HL-60/S4 (cell line): ENCODE results near the gene GPD1L.

ENCODE experiments used
- in situ Hi-C: fragments of 300-500 bp; cut with MboI; formaldehyde crosslinking; loops from 2 replicates; pipeline ENCODE4 v1.14.3; 2022; ENCODE audit warnings: low sequenced_read_pairs

The GPD1L gene

DNA sequence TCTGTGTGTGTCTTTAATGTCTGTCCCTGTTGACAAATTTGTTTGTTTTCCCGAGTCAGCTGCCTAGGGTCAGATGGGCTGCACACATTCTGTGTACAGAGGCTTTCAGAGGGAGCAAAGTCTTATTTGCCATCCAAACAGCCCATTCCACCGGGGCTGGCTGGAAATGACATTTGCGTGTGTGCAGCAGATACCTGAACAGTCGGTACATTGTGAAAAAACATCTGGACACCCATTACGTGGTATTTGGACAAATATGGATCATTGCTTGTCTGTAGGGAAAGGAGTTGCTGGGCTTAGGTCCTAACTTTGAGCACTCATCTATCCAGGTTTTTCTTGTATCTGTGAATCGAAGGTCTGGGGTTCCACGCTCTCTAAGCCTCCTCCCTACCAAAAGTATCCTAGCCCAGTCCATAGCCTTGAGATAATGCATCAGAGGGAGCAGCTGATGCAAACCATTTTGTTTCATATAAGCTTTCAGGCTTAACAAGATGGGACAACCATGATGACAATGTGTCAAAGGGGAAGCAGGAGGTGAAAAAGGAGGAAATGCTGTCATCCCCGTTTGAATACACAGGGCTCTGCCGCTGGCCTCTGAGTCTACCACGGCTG is 109.9 kb downstream of the GPD1L start:
- in situ Hi-C loops = no loop called here

- in situ Hi-C loops = no loop called here
These were observed 110.9 kb downstream of the GPD1L start for GRCh38 chr3:32217339-32217738.
